ENCODE measurements around the gene OPN4. TPM values are rescaled to one million over a fixed set of nuclear protein-coding genes. Genes with fewer than 3 reads are reported as not detected.
"Not testable (repeated sequence)": the region's sequence is repeated elsewhere in the genome, so short reads cannot be mapped to it uniquely, and the experiment has no call there.

Gene OPN4
- total RNA-seq: not detected

GRCh38 chr10:86654411-86655172, at the start of gene OPN4:
TSS of gene OPN4 (plus strand) at chr10:86654547. CDS start at chr10:86654784, 237 bp downstream.
- H3K4me1 Mint-ChIP-seq: no peaks in the 10 kb centered on the region
- H3K36me3 Mint-ChIP-seq (ENCODE audit: low read depth): no peaks in the 10 kb centered on the region
- no peak within 1 kb of the TSS for H3K4me3 Mint-ChIP-seq
- DNase-seq: no peak
- no peaks in the 10 kb centered on the region for H3K27me3 Mint-ChIP-seq
- H3K9me3 Mint-ChIP-seq: no peaks in the 10 kb centered on the region
- ChIA-PET POLR2A (no interaction called here), CTCF (no interaction called here)
- no peak within 1 kb of the TSS for H3K27ac Mint-ChIP-seq

GRCh38 chr10:86607674-86608073, 46.7 kb upstream of the OPN4 start:
- Mint-ChIP-seq H3K36me3 (ENCODE audit: low read depth) (no peaks in the 10 kb centered on the region), H3K4me1 (no peaks in the 10 kb centered on the region), H3K27me3 (peaks cover 16% of the 10 kb centered on the region), H3K9me3 (no peaks in the 10 kb centered on the region), H3K4me3 (no peak overlapping the region), H3K27ac (no peak overlapping the region)
- CTCF ChIA-PET: no interaction called here
- POLR2A ChIA-PET: no interaction called here
- no peak for DNase-seq

GRCh38 chr10:86609920-86610319, 44.4 kb upstream of the OPN4 start:
- Mint-ChIP-seq H3K4me3 (no peak overlapping the region), H3K4me1 (no peaks in the 10 kb centered on the region), H3K27ac (no peak overlapping the region), H3K27me3 (peaks cover 16% of the 10 kb centered on the region), H3K9me3 (no peaks in the 10 kb centered on the region), H3K36me3 (ENCODE audit: low read depth) (no peaks in the 10 kb centered on the region)
- ChIA-PET POLR2A (no interaction called here), CTCF (interaction anchor here (0.5 to 0.8 kb wide), 2 partner anchors 211 to 353 kb away, joined by 3 read pairs; no protein-coding TSS in a partner anchor)
- DNase-seq: no peak

- no peaks in the 10 kb centered on the region for H3K4me1 Mint-ChIP-seq
- no peaks in the 10 kb centered on the region for H3K9me3 Mint-ChIP-seq
- no peak for DNase-seq
- POLR2A ChIA-PET: no interaction called here
- no peak overlapping the region for H3K4me3 Mint-ChIP-seq
- H3K27ac Mint-ChIP-seq: no peak overlapping the region
- H3K36me3 Mint-ChIP-seq (ENCODE audit: low read depth): no peaks in the 10 kb centered on the region
- CTCF ChIA-PET: no interaction called here
- H3K27me3 Mint-ChIP-seq: peaks cover 16% of the 10 kb centered on the region
Observed at GRCh38 chr10:86611386-86611785, 43.0 kb upstream of the OPN4 start.

- Mint-ChIP-seq H3K9me3 (peaks cover 2% of the 10 kb centered on the region), H3K36me3 (ENCODE audit: low read depth) (no peaks in the 10 kb centered on the region), H3K27me3 (peaks cover 12% of the 10 kb centered on the region), H3K27ac (no peak overlapping the region), H3K4me3 (no peak overlapping the region), H3K4me1 (no peaks in the 10 kb centered on the region)
- CTCF ChIA-PET: interaction anchor here (0.5 kb wide), 1 partner anchor 75 kb away, joined by 5 read pairs; no protein-coding TSS in a partner anchor
- DNase-seq: no peak
- POLR2A ChIA-PET: no interaction called here
Observed at GRCh38 chr10:86613096-86613495, 41.3 kb upstream of the OPN4 start.

GRCh38 chr10:86613905-86614304, 40.4 kb upstream of the OPN4 start:
- H3K4me3 Mint-ChIP-seq: no peak overlapping the region

GRCh38 chr10:86614853-86615252, 39.5 kb upstream of the OPN4 start:
- H3K4me1 Mint-ChIP-seq: no peaks in the 10 kb centered on the region
- no peak overlapping the region for H3K27ac Mint-ChIP-seq
- H3K36me3 Mint-ChIP-seq (ENCODE audit: low read depth): no peaks in the 10 kb centered on the region
- H3K9me3 Mint-ChIP-seq: peaks cover 2% of the 10 kb centered on the region
- ChIA-PET POLR2A (no interaction called here), CTCF (no interaction called here)
- peaks cover 12% of the 10 kb centered on the region for H3K27me3 Mint-ChIP-seq
- H3K4me3 Mint-ChIP-seq: no peak overlapping the region
- no peak for DNase-seq

More at GRCh38 chr10:86613905-86614304, 40.4 kb upstream of the OPN4 start:
- ChIA-PET POLR2A (no interaction called here), CTCF (interaction anchor here (0.7 kb wide), 1 partner anchor 350 kb away, joined by 3 read pairs; no protein-coding TSS in a partner anchor)
- H3K36me3 Mint-ChIP-seq (ENCODE audit: low read depth): no peaks in the 10 kb centered on the region
- no peak overlapping the region for H3K27ac Mint-ChIP-seq
- H3K4me1 Mint-ChIP-seq: no peaks in the 10 kb centered on the region
- H3K27me3 Mint-ChIP-seq: peaks cover 13% of the 10 kb centered on the region
- peaks cover 2% of the 10 kb centered on the region for H3K9me3 Mint-ChIP-seq
- no peak for DNase-seq

- CTCF ChIA-PET; H3K27ac Mint-ChIP-seq; DNase-seq; POLR2A ChIA-PET; H3K9me3 Mint-ChIP-seq; H3K4me1 Mint-ChIP-seq; H3K36me3 Mint-ChIP-seq (ENCODE audit: low read depth); H3K4me3 Mint-ChIP-seq; H3K27me3 Mint-ChIP-seq: not testable (repeated sequence)
Observed at GRCh38 chr10:86617278-86617677, 37.1 kb upstream of the OPN4 start.

- DNase-seq: no peak
- Mint-ChIP-seq H3K4me1 (peaks cover 1% of the 10 kb centered on the region), H3K4me3 (no peak overlapping the region), H3K27ac (no peak overlapping the region), H3K9me3 (no peaks in the 10 kb centered on the region), H3K27me3 (peaks cover 50% of the 10 kb centered on the region), H3K36me3 (ENCODE audit: low read depth) (no peaks in the 10 kb centered on the region)
- ChIA-PET CTCF (no interaction called here), POLR2A (no interaction called here)
Observed at GRCh38 chr10:86628311-86628710, 26.0 kb upstream of the OPN4 start.

- no peak overlapping the region for H3K27ac Mint-ChIP-seq
- DNase-seq: no peak
- H3K27me3 Mint-ChIP-seq: peaks cover 54% of the 10 kb centered on the region
- peaks cover 1% of the 10 kb centered on the region for H3K4me1 Mint-ChIP-seq
- POLR2A ChIA-PET: no interaction called here
- H3K36me3 Mint-ChIP-seq (ENCODE audit: low read depth): no peaks in the 10 kb centered on the region
- H3K4me3 Mint-ChIP-seq: no peak overlapping the region
- CTCF ChIA-PET: no interaction called here
- H3K9me3 Mint-ChIP-seq: no peaks in the 10 kb centered on the region
Observed at GRCh38 chr10:86630079-86630478, 24.3 kb upstream of the OPN4 start.

GRCh38 chr10:86632009-86632800, 22.1 kb upstream of the OPN4 start:
- H3K36me3 Mint-ChIP-seq (ENCODE audit: low read depth): no peaks in the 10 kb centered on the region
- ChIA-PET CTCF (no interaction called here), POLR2A (no interaction called here)
- H3K27ac Mint-ChIP-seq: no peak overlapping the region
- H3K9me3 Mint-ChIP-seq: no peaks in the 10 kb centered on the region
- peaks cover 60% of the 10 kb centered on the region for H3K27me3 Mint-ChIP-seq
- H3K4me1 Mint-ChIP-seq: peaks cover 1% of the 10 kb centered on the region
- H3K4me3 Mint-ChIP-seq: no peak overlapping the region
- no peak for DNase-seq

- CTCF ChIA-PET: no interaction called here
- H3K27me3 Mint-ChIP-seq: peaks cover 60% of the 10 kb centered on the region
- DNase-seq: no peak
- H3K36me3 Mint-ChIP-seq (ENCODE audit: low read depth): no peaks in the 10 kb centered on the region
- H3K27ac Mint-ChIP-seq: no peak overlapping the region
- POLR2A ChIA-PET: no interaction called here
- H3K4me3 Mint-ChIP-seq: no peak overlapping the region
- H3K9me3 Mint-ChIP-seq: no peaks in the 10 kb centered on the region
- H3K4me1 Mint-ChIP-seq: peaks cover 1% of the 10 kb centered on the region
Observed at GRCh38 chr10:86632951-86633350, 21.4 kb upstream of the OPN4 start.

GRCh38 chr10:86635402-86635801, 18.9 kb upstream of the OPN4 start:
- H3K4me3 Mint-ChIP-seq: no peak overlapping the region
- DNase-seq: no peak
- H3K27me3 Mint-ChIP-seq: peaks cover 60% of the 10 kb centered on the region
- POLR2A ChIA-PET: no interaction called here
- peaks cover 1% of the 10 kb centered on the region for H3K4me1 Mint-ChIP-seq
- H3K27ac Mint-ChIP-seq: no peak overlapping the region
- CTCF ChIA-PET: no interaction called here
- no peaks in the 10 kb centered on the region for H3K36me3 Mint-ChIP-seq (ENCODE audit: low read depth)
- H3K9me3 Mint-ChIP-seq: no peaks in the 10 kb centered on the region
